GM23338 (cell line): ENCODE results near the gene USH2A.

Source experiments
- CREB1 ChIP-seq: fragments of 250-450 bp; sonication (Bioruptor Pico); IDR thresholded peaks from 2 replicates; pipeline ENCODE4 v1.5.0; 2020; ENCODE audit warnings: low read depth, mild to moderate bottlenecking, moderate library complexity
- CTCF ChIP-seq, 2 experiments: fragments of 200-600 bp in 1 of 2; sonication (generic) in 1 of 2; conservative IDR thresholded peaks; 2 replicates each; pipeline versions ENCODE4 v1.5.1 to v1.6.1; 2016 to 2017; ENCODE audit warnings: antibody characterized with exemption in 2 of 2, low read depth in 2 of 2, mild to moderate bottlenecking in 2 of 2, moderate library complexity in 1 of 2
- EZH2 ChIP-seq: fragments of 200-600 bp; sonication (generic); IDR thresholded peaks from one replicate; pipeline ENCODE4 v1.8.0; 2017; ENCODE audit warnings: antibody characterized with exemption, mild to moderate bottlenecking, low read depth; ENCODE audit not compliant: unreplicated experiment
- POLR2AphosphoS5 ChIP-seq: IDR thresholded peaks from 2 replicates; pipeline ENCODE4 v1.6.1; 2016; ENCODE audit warnings: antibody characterized with exemption, low read depth
- REST ChIP-seq: IDR thresholded peaks from one replicate; pipeline ENCODE4 v1.6.1; 2018; ENCODE audit warnings: antibody characterized with exemption; ENCODE audit not compliant: unreplicated experiment
- ZNF114 ChIP-seq: fragments of 250-450 bp; sonication (Bioruptor Pico); IDR thresholded peaks from 2 replicates; pipeline ENCODE4 v1.5.0; 2020; ENCODE audit warnings: mild to moderate bottlenecking, moderate library complexity
- TF ChIP-seq, protein P1 (sequence below): IDR thresholded peaks from 2 replicates; pipeline ENCODE4 v1.6.1; 2016; ENCODE audit warnings: antibody characterized with exemption

GRCh38 chr1:215793180-215793579 is 630.1 kb downstream of the USH2A start:
- TF ChIP-seq REST, result no peak
- no peak for TF ChIP-seq POLR2AphosphoS5
- TF ChIP-seq CTCF (conservative IDR thresholded peaks at IDR 0.05; ENCODE audit: low read depth in 2 of 2), result peak; percentile 62 to 71
- no peak for TF ChIP-seq EZH2
- TF ChIP-seq, protein P1, sequence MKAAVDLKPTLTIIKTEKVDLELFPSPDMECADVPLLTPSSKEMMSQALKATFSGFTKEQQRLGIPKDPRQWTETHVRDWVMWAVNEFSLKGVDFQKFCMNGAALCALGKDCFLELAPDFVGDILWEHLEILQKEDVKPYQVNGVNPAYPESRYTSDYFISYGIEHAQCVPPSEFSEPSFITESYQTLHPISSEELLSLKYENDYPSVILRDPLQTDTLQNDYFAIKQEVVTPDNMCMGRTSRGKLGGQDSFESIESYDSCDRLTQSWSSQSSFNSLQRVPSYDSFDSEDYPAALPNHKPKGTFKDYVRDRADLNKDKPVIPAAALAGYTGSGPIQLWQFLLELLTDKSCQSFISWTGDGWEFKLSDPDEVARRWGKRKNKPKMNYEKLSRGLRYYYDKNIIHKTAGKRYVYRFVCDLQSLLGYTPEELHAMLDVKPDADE, result no peak
- no peak for TF ChIP-seq CREB1
- TF ChIP-seq ZNF114 (CRISPR knock-in tag), result no peak
